Measurements from ENCODE around the gene SEMA3A.

DNA sequence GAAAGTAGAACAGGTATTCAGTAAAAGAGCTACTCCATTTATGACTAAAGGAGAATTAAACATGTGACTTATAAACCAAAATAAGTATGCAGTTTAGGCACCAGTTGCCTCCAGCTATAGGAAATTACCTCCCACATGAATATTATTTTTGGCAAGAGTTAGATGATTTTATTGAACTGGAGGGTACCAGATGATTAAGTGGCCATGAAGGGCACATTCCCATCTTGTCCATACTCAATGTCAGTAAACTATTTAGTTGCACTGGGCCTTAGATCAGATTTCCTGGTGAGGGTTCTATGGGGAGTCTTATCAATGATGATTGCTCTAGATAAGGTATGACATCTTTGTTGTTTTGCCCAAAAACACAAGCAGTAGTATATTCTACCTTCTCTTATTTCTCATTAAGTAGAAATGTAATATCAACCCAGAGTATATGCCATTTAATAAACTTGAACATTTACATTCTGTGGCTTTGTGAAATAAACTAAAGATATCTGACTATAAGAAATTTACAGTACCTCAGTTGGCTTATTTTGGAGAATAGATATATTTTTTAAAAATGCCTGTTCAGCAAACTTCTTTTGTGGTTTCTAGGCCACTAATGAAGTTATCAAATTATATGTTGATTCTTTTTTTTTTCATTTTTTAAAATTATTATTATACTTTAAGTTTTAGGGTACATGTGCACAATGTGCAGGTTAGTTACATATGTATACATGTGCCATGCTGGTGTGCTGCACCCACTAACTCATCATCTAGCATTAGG lies 145.3 kb downstream of the SEMA3A start:
- TF ChIP-seq TAF1 (IDR thresholded peaks at IDR 0.05; ENCODE audit: low read depth) (no peak), EP300 (conservative IDR thresholded peaks at IDR 0.05; ENCODE audit: poor library complexity, severe bottlenecking) (no peak), POLR2AphosphoS5 (IDR thresholded peaks at IDR 0.05) (no peak), EZH2 (IDR thresholded peaks at IDR 0.05; ENCODE audit: borderline replicate concordance, insufficient read depth, low read length, poor library complexity, severe bottlenecking) (no peak), RAD21 (conservative IDR thresholded peaks at IDR 0.05) (no peak)
- TF ChIP-seq, protein P1, sequence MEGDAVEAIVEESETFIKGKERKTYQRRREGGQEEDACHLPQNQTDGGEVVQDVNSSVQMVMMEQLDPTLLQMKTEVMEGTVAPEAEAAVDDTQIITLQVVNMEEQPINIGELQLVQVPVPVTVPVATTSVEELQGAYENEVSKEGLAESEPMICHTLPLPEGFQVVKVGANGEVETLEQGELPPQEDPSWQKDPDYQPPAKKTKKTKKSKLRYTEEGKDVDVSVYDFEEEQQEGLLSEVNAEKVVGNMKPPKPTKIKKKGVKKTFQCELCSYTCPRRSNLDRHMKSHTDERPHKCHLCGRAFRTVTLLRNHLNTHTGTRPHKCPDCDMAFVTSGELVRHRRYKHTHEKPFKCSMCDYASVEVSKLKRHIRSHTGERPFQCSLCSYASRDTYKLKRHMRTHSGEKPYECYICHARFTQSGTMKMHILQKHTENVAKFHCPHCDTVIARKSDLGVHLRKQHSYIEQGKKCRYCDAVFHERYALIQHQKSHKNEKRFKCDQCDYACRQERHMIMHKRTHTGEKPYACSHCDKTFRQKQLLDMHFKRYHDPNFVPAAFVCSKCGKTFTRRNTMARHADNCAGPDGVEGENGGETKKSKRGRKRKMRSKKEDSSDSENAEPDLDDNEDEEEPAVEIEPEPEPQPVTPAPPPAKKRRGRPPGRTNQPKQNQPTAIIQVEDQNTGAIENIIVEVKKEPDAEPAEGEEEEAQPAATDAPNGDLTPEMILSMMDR (IDR thresholded peaks at IDR 0.05; ENCODE audit: poor library complexity, severe bottlenecking), result no peak
- TF ChIP-seq, protein P2, sequence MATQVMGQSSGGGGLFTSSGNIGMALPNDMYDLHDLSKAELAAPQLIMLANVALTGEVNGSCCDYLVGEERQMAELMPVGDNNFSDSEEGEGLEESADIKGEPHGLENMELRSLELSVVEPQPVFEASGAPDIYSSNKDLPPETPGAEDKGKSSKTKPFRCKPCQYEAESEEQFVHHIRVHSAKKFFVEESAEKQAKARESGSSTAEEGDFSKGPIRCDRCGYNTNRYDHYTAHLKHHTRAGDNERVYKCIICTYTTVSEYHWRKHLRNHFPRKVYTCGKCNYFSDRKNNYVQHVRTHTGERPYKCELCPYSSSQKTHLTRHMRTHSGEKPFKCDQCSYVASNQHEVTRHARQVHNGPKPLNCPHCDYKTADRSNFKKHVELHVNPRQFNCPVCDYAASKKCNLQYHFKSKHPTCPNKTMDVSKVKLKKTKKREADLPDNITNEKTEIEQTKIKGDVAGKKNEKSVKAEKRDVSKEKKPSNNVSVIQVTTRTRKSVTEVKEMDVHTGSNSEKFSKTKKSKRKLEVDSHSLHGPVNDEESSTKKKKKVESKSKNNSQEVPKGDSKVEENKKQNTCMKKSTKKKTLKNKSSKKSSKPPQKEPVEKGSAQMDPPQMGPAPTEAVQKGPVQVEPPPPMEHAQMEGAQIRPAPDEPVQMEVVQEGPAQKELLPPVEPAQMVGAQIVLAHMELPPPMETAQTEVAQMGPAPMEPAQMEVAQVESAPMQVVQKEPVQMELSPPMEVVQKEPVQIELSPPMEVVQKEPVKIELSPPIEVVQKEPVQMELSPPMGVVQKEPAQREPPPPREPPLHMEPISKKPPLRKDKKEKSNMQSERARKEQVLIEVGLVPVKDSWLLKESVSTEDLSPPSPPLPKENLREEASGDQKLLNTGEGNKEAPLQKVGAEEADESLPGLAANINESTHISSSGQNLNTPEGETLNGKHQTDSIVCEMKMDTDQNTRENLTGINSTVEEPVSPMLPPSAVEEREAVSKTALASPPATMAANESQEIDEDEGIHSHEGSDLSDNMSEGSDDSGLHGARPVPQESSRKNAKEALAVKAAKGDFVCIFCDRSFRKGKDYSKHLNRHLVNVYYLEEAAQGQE (IDR thresholded peaks at IDR 0.05; ENCODE audit: borderline replicate concordance), result no peak

All from neural cell (in vitro differentiated cells).